HG03378 (cell line): ENCODE results near the gene ARIH1.

ENCODE experiments used
- ATAC-seq: cut with Tn5 transposase; IDR thresholded peaks from one replicate; pipeline ENCODE4 v1.9.1; 2021; ENCODE audit warnings: mild to moderate bottlenecking, moderate library complexity; ENCODE audit not compliant: unreplicated experiment

The ARIH1 gene

DNA sequence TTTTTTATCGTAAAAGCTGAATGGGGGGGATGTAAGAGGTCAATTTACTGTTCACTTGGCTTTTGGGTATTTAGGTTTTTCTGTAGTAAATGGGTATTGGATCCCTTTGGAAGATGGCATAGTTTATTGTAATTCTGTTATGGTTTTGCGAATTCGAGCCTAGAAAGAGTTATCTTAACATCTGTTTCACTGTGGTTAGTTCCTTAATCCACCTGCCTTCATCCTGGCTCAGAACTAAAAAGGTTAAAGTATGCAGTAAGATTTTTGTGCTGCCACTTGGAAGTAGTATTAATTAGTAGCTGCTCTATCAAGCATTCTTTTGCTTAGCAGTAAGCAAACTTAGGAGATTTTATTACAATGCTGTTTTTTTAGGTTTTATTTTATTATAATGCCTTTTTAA lies 62.4 kb downstream of the ARIH1 start:
- no peak for ATAC-seq

GRCh38 chr15:72538931-72539330 lies 64.8 kb downstream of the ARIH1 start:
- no peak for ATAC-seq

DNA sequence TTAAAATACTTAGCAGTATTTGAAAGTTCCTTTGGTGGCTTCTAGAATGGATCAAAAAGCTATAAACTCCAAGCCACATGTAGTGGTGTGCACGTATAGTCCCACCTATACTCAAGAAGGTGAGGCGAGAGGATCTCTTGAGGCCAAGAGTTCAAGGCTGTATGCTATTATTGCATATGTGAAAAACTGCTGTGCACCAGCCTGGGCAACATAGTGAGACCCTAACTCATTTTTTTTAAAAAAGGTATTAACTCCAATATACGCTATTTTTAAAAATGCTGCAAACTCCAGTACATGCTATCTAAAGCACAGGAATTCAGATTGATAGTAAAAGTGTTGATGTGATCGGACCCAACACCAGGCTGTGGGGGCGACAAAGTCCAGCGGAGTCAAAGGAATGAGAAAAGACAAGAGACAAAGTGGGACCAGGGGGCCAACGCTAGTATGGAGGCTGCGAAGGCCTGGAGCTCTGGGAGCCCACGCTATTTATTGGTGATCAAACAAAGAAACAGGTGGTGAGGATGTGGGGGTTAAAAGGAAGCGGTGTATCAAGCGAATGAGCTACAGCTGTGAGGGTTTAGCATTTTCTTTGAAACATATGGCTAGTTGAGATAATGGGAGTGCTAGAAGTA lies 66.6 kb downstream of the ARIH1 start:
- ATAC-seq = no peak

GRCh38 chr15:72541674-72542073 lies 67.5 kb downstream of the ARIH1 start:
- ATAC-seq = no peak

DNA sequence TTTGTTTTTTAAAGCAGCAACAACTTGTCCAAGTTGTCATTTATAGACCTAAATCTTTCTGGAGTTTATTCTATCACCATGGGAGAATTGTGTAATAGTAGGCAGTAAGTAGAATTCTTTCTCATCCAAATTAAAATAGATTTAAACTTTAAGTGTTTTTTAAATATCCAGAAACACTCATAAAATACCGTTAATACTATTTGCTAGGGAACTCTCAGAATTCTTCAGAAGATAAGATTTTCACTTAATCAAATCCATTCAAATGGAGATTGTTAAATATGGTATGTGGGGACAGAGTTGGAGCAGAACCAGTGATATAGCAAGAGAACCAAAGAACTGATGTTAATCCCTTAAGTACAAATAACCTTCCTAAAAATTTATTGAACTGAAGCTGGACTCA lies 71.0 kb downstream of the ARIH1 start:
- no peak for ATAC-seq

GRCh38 chr15:72554471-72555425 lies 80.6 kb downstream of the ARIH1 start:
- ATAC-seq = no peak

DNA sequence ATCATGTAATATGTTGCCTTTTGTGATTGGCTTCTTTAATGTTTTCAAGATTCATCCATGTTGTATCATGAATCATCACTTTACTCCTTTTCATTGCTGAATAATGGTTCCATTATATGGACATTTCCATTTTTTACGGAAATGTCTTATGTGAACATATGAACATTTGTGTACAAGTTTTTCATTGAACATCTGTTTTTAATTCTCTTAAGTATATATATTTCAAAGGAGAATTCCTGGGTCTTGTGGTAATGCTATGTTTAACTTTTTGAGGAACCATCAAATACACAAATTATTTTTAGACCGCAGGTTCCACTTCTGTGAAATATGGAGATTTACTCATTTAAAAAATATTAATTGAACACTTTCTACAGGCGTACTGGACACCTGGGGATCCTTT lies 85.7 kb downstream of the ARIH1 start:
- no peak for ATAC-seq

DNA sequence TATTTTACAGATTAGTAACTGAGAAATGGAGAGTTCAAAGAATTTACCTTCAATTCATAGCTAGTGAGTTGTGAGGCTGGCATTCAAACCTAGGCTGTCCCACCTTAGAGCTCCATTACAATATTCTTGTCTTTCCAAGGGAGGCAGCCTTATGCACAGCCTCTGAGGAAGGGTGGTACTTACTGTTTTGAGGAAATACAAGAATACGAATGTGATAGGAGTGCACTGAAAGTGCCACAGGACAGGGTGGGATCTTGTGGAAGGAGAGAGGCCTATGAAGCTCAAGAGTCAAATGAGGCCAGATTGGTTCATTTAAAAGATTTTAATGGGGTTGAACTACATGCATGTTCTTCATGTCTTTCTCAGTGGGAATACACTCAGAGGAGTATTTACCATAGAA lies 86.3 kb downstream of the ARIH1 start:
- no peak for ATAC-seq

- no peak for ATAC-seq
Measured at GRCh38 chr15:72562386-72562785, 88.3 kb downstream of the ARIH1 start.

- no peak for ATAC-seq
Measured at GRCh38 chr15:72562878-72563277, 88.7 kb downstream of the ARIH1 start.

DNA sequence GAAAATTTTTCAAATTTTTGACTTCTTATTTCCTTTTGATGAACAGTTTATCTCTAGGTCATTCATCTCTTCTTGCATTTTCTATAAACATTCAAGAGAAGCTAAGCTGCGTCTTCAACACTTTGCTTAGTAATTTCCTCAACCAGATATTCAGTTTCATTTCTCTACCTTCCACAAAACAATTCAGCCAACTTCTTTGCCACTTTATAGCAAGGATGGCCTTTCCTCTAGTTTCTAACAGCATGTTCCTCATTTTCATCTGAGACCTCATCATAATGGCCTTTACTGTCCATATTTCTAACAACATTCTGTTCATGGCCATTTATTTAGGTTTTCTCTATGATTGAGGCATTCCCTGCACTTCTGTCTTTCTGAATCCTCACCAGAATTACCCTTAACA lies 90.0 kb downstream of the ARIH1 start:
- ATAC-seq = no peak

- ATAC-seq = no peak
Measured at GRCh38 chr15:72566973-72567372, 92.8 kb downstream of the ARIH1 start.

GRCh38 chr15:72570059-72570458 lies 95.9 kb downstream of the ARIH1 start:
- no peak for ATAC-seq

GRCh38 chr15:72579814-72580213 lies 105.7 kb downstream of the ARIH1 start:
- no peak for ATAC-seq

- ATAC-seq = no peak
Measured at GRCh38 chr15:72584006-72584405, 109.9 kb downstream of the ARIH1 start.

DNA sequence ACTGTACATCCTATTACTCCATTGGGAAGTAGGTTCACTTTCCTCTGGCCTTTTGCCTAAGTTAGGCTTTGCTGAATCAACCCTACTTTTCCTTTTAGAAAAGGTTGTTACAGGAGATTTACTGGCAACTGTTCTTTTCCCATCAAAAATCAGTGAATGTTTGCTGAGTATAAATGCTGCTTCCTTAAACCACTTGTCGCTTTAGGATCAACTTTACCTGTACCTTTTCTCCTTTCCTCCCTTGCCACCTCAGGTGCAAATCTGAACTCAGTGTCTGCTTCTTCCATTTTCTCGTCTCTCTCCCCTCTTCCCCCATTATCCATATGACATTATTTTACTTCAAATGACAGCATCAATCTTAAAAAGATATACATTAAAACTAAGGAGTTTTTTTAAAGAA lies 110.9 kb downstream of the ARIH1 start:
- no peak for ATAC-seq

GRCh38 chr15:72585476-72586058 lies 111.4 kb downstream of the ARIH1 start:
- ATAC-seq = no peak

DNA sequence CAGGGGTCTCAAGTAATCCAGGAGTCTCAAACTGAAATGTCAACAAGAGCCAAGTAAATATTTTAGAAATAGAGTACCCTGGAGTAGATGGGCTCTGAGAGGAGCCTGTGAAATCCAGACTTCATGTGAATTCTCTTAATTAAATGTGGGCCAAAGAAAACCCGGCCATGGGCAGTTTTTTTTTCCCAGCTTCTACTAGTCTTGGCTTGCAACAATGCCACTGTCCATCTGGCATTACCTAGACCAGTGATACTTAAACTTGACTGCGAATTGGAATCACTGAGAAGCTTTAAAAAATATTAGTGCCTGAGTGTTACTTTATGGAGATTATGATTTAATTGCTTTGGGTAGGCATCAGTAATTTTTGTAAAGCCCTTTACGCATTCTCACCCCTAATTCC lies 114.0 kb downstream of the ARIH1 start:
- ATAC-seq = no peak

DNA sequence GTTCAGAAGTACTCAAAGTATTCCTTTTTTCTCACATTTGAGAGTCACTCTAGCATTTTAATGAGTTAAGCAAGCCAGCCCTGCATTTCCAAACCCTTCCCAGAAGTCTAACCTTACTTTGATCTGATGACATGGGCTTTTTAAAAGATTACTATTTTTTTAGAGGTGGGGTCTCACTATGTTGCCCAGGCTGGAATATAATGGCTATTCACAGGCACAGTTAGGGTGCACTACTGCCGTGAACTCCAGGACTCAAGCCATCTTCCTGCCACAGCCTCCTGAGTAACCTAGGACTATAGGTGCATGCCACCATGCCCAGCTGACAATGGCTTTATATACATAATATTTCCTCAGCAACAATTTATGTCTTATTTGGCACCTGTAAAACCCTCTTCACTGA lies 116.3 kb downstream of the ARIH1 start:
- ATAC-seq = no peak

- ATAC-seq = no peak
Measured at GRCh38 chr15:72591361-72591760, 117.2 kb downstream of the ARIH1 start.

- ATAC-seq = no peak
Measured at GRCh38 chr15:72592097-72592496, 118.0 kb downstream of the ARIH1 start.

DNA sequence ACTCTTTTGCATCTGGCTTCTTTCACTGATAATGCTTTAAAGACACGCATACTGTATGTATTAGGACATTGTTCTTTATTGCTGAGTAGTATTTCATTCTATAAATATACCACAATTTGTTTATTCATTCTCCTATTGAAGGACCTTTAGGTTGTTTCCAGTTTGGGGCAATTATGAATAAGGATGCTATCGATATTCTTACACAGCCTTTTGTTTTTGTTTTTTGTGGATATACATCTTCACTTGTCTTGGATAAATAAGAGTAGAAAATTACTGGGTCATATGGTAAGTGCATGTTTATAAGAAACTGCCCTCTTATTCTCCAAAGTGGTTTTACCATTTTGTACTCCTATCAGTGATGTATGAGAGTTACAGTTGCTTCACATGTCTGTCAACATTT lies 118.5 kb downstream of the ARIH1 start:
- ATAC-seq = no peak
